Upper lobe of right lung (tissue), 1 donor: ENCODE measurements around the gene GATM. TPM values are rescaled to one million over a fixed set of nuclear protein-coding genes. Genes with fewer than 3 reads are reported as not detected.

Source experiments
- ATAC-seq: fragments of 200-7000 bp; cut with Tn5 transposase; one replicate; pipeline ENCODE4 v1.9.1; 2020; ENCODE audit warnings: mild to moderate bottlenecking, moderate library complexity
- DNase-seq: peaks from one replicate; pipeline ENCODE4 v3.0.0-alpha.2; 2020
- H3K27ac ChIP-seq: fragments of 200-600 bp; one replicate; pipeline ENCODE4 v1.8.0; 2022
- H3K27me3 ChIP-seq: fragments of 200-600 bp; one replicate; pipeline ENCODE4 v1.8.0; 2022; ENCODE audit warnings: mild to moderate bottlenecking
- H3K36me3 ChIP-seq: fragments of 200-600 bp; one replicate; pipeline ENCODE4 v1.8.0; 2022
- H3K4me1 ChIP-seq: fragments of 200-600 bp; one replicate; pipeline ENCODE4 v1.8.0; 2022
- H3K4me3 ChIP-seq: fragments of 200-600 bp; one replicate; pipeline ENCODE4 v1.8.0; 2022; ENCODE audit warnings: mild to moderate bottlenecking
- H3K9me3 ChIP-seq: fragments of 200-600 bp; one replicate; pipeline ENCODE4 v1.8.0; 2022
- CTCF ChIP-seq: fragments of 200-600 bp; IDR thresholded peaks from one replicate; pipeline ENCODE4 v1.8.0; 2022; ENCODE audit warnings: antibody characterized with exemption
- intact Hi-C: fragments of 100-400 bp; cut with DNase I; formaldehyde crosslinking; loops from one replicate; pipeline ENCODE4 v1.11.0; 2022
- total RNA-seq: library from RNA; stranded (reverse); fragmentation: NEBNext Ultra II Directional; extraction: Animal tissue kit (Norgen Biotek cat#: 25700); gene quantifications from one replicate; pipeline ENCODE4 v1.2.1, GENCODE V29; 2021
- donor health status: DM: no; HTN: yes; CAD: no; lungs with severe emphysema.

The GATM gene
- total RNA-seq, 1 donor from 2014 or later = 7.2 TPM

GRCh38 chr15:45401665-45402161, 23.4 kb upstream of the GATM start:
- H3K4me3 ChIP-seq = peak overlapping the region; percentile 95
- DNase-seq = no peak
- peaks cover 26% of the 10 kb centered on the region for H3K4me1 ChIP-seq
- no peak for TF ChIP-seq CTCF
- H3K9me3 ChIP-seq = no peaks in the 10 kb centered on the region
- no peaks in the 10 kb centered on the region for H3K27me3 ChIP-seq
- peaks cover 18% of the 10 kb centered on the region for H3K36me3 ChIP-seq
- no peak for ATAC-seq
- H3K27ac ChIP-seq = peak overlapping the region; percentile 96
- intact Hi-C loops = no loop called here

- Histone ChIP-seq H3K36me3 (no peaks in the 10 kb centered on the region), H3K4me1 (peaks cover 18% of the 10 kb centered on the region), H3K27me3 (no peaks in the 10 kb centered on the region), H3K4me3 (no peak overlapping the region), H3K9me3 (no peaks in the 10 kb centered on the region), H3K27ac (no peak overlapping the region)
- DNase-seq (no peak), ATAC-seq (peak; percentile 15)
- peak; percentile 73 for TF ChIP-seq CTCF
- intact Hi-C loops = no loop called here
These were observed 21.3 kb upstream of the GATM start for GRCh38 chr15:45399381-45400212.

GRCh38 chr15:45397116-45397665, 18.8 kb upstream of the GATM start:
- peaks cover 8% of the 10 kb centered on the region for H3K4me1 ChIP-seq
- H3K27ac ChIP-seq = no peak overlapping the region
- H3K36me3 ChIP-seq = no peaks in the 10 kb centered on the region
- intact Hi-C loops = no loop called here
- no peak for DNase-seq
- H3K4me3 ChIP-seq = no peak overlapping the region
- ATAC-seq = no peak
- TF ChIP-seq CTCF = no peak
- no peaks in the 10 kb centered on the region for H3K9me3 ChIP-seq
- H3K27me3 ChIP-seq = peaks cover 6% of the 10 kb centered on the region

- DNase-seq = no peak
- Histone ChIP-seq H3K4me3 (no peak overlapping the region), H3K27me3 (peaks cover 9% of the 10 kb centered on the region), H3K27ac (no peak overlapping the region), H3K4me1 (peaks cover under 1% of the 10 kb centered on the region), H3K9me3 (no peaks in the 10 kb centered on the region), H3K36me3 (no peaks in the 10 kb centered on the region)
- ATAC-seq = no peak
- intact Hi-C loops = no loop called here
- TF ChIP-seq CTCF = no peak
These were observed 17.6 kb upstream of the GATM start for GRCh38 chr15:45395943-45396342.

- peaks cover 9% of the 10 kb centered on the region for H3K27me3 ChIP-seq
- TF ChIP-seq CTCF = no peak
- no peaks in the 10 kb centered on the region for H3K4me1 ChIP-seq
- no peak overlapping the region for H3K27ac ChIP-seq
- H3K36me3 ChIP-seq = no peaks in the 10 kb centered on the region
- no peak overlapping the region for H3K4me3 ChIP-seq
- no peaks in the 10 kb centered on the region for H3K9me3 ChIP-seq
- ATAC-seq = no peak
- intact Hi-C loops = no loop called here
- no peak for DNase-seq
These were observed 16.3 kb upstream of the GATM start for GRCh38 chr15:45394681-45395080.
